Hepatocyte (in vitro differentiated cells): ENCODE data around the gene ANGPTL4. TPM values are rescaled to one million over a fixed set of nuclear protein-coding genes. Genes with fewer than 3 reads are reported as not detected.

Experiments
- DNase-seq: peaks from one replicate; pipeline ENCODE4 v3.0.0-alpha.2; 2016; ENCODE audit warnings: low spot score
- H2AFZ ChIP-seq: fragments of 200-600 bp; sonication (generic); 2 replicates; pipeline ENCODE4 v1.6.0; 2016; ENCODE audit warnings: antibody characterized with exemption, mild to moderate bottlenecking
- H3K27ac ChIP-seq: fragments of 200-600 bp; sonication (generic); 2 replicates; pipeline ENCODE4 v1.5.1; 2016; ENCODE audit warnings: mild to moderate bottlenecking
- H3K27me3 ChIP-seq: fragments of 200-600 bp; sonication (generic); 2 replicates; pipeline ENCODE4 v1.6.1; 2016
- H3K36me3 ChIP-seq: fragments of 200-600 bp; sonication (generic); replicated peaks from 2 replicates; pipeline ENCODE4 v1.5.1; 2016; ENCODE audit warnings: low read depth; ENCODE audit not compliant: insufficient read depth
- H3K4me1 ChIP-seq: fragments of 200-600 bp; sonication (generic); 2 replicates; pipeline ENCODE4 v1.5.1; 2016; ENCODE audit warnings: mild to moderate bottlenecking, moderate library complexity; ENCODE audit not compliant: insufficient read depth
- H3K4me2 ChIP-seq: fragments of 200-600 bp; sonication (generic); 2 replicates; pipeline ENCODE4 v1.6.0; 2016
- H3K4me3 ChIP-seq: fragments of 200-600 bp; sonication (generic); 2 replicates; pipeline ENCODE4 v1.5.1; 2016; ENCODE audit warnings: mild to moderate bottlenecking
- H3K79me2 ChIP-seq: fragments of 200-600 bp; sonication (generic); 2 replicates; pipeline ENCODE4 v1.6.0; 2017; ENCODE audit warnings: mild to moderate bottlenecking
- H3K9me2 ChIP-seq: fragments of 200-600 bp; sonication (generic); replicated peaks from 2 replicates; pipeline ENCODE4 v1.6.0; 2017; ENCODE audit warnings: mild to moderate bottlenecking; ENCODE audit not compliant: insufficient read depth
- H3K9me3 ChIP-seq: fragments of 200-600 bp; sonication (generic); 2 replicates; pipeline ENCODE4 v1.5.1; 2016; ENCODE audit warnings: low read depth, mild to moderate bottlenecking
- H4K20me1 ChIP-seq: fragments of 200-600 bp; sonication (generic); 2 replicates; pipeline ENCODE4 v1.6.0; 2016; ENCODE audit warnings: mild to moderate bottlenecking; ENCODE audit not compliant: insufficient read depth, poor library complexity, severe bottlenecking
- CTCF ChIP-seq: fragments of 200-600 bp; sonication (generic); IDR thresholded peaks from 2 replicates; pipeline ENCODE4 v1.5.1; 2016; ENCODE audit warnings: antibody characterized with exemption, mild to moderate bottlenecking; ENCODE audit not compliant: poor library complexity
- EZH2 ChIP-seq: fragments of 200-600 bp; sonication (generic); IDR thresholded peaks from 2 replicates; pipeline ENCODE4 v1.6.1; 2016; ENCODE audit warnings: antibody characterized with exemption, mild to moderate bottlenecking, borderline replicate concordance
- EZH2phosphoT487 ChIP-seq: fragments of 200-600 bp; sonication (generic); IDR thresholded peaks from one replicate; pipeline ENCODE4 v1.6.1; 2018; ENCODE audit warnings: antibody characterized with exemption, mild to moderate bottlenecking, low read depth, moderate library complexity; ENCODE audit not compliant: unreplicated experiment, severe bottlenecking
- WGBS: methylation state at CpG from one replicate; pipeline ENCODE4 v1.1.6; 2016; ENCODE audit warnings: low lambda C conversion rate; ENCODE audit errors: missing lambda C conversion rate; 5-methylcytosine and 5-hydroxymethylcytosine counted together
- polyA plus RNA-seq: library from polyadenylated mRNA; unstranded; fragments of >200 nt; fragmentation: Nextera tagmentation; extraction: Ambion mirVana; gene quantifications from 2 replicates; pipeline ENCODE4 v1.2.1, GENCODE V29; 2016
- total RNA-seq: library from RNA; depleted of rRNA; stranded (reverse); fragments of >200 nt; gene quantifications from 2 replicates; pipeline ENCODE4 v1.2.3, GENCODE V29; 2014

Gene ANGPTL4
- total and polyA plus RNA-seq, 2 experiments from 2014 or later, result 14.7 to 23.4 TPM

DNA sequence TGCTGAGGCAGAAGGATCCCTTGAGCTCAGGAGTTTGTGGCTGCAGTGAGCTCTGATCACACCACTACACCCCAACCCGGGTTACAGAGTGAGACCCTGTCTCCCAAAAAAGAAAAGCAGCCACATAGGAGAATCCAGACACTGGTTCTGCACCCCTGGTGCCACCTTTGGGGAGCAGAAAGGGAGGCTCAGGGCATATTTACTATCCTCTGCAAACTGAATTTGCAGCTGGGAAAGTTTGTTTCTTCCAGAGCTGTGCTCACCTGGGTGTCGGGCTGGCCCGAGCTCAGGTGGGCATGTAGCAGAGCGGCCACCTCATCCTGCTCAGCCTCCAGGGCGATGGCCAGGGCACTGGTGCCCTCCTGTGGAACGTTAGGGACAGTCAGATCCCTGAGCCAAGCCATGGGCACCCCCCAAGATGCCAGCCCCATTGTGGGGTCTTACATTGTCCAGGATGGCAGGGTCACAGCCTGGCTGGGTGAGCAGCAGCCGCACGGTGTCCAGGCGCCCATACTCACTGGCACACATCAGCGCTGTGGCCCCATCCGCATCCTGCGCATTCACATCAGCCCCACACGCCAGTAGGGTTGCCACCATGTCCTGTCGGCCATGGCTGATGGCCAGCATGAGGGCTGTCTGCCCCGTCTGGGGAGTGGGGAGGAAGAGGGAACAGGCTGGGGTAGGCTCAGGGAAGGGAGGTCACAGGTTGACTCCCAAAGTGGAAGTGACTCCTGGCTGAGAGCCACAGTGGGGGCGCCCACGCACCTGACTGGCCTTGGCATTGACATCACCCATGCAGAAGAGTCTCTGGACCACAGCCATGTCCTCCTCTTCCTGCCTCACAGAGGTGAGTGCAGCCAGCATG, 39.5 kb upstream of the ANGPTL4 start:
- peaks cover 19% of the 10 kb centered on the region for H4K20me1 ChIP-seq
- no peak for DNase-seq
- TF ChIP-seq EZH2phosphoT487 (no peak), CTCF (no peak), EZH2 (no peak)
- no peak overlapping the region for H3K4me3 ChIP-seq
- 92% methylated on average over 16 of the region's 17 CpGs for WGBS
- H3K9me3 ChIP-seq, result no peaks in the 10 kb centered on the region
- no peaks in the 10 kb centered on the region for H3K27me3 ChIP-seq
- peaks cover 41% of the 10 kb centered on the region for H3K79me2 ChIP-seq
- H3K27ac ChIP-seq, result no peak overlapping the region
- no peak overlapping the region for H3K4me2 ChIP-seq
- peaks cover 15% of the 10 kb centered on the region for H3K4me1 ChIP-seq
- H2AFZ ChIP-seq, result no peak overlapping the region
- H3K9me2 ChIP-seq, result no peaks in the 10 kb centered on the region
- no peaks in the 10 kb centered on the region for H3K36me3 ChIP-seq

DNA sequence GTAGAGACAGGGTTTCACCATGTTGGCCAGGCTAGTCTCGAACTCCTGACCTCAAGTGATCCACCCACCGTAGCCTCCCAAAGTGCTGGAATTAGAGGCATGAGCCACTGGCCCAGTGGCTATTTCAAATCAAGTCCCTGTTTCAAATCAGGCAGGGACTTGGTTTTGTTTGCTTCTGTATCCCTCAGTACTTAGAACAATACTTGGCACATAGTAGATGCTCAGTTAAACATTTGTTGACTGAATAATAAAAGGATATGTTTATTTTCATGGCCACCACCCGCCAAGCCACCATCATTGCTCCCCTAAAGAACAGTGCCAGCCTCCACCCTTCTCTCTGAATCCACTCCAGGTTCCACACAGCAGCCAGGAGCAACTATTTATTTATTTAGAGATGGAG, 38.5 kb upstream of the ANGPTL4 start:
- no peak for DNase-seq
- no peak overlapping the region for H3K4me2 ChIP-seq
- TF ChIP-seq EZH2 (no peak), EZH2phosphoT487 (no peak), CTCF (no peak)
- H3K27ac ChIP-seq, result no peak overlapping the region
- H2AFZ ChIP-seq, result no peak overlapping the region
- no peaks in the 10 kb centered on the region for H3K9me2 ChIP-seq
- no peaks in the 10 kb centered on the region for H3K27me3 ChIP-seq
- peaks cover 30% of the 10 kb centered on the region for H3K79me2 ChIP-seq
- 92% methylated on average over 3 of the region's 3 CpGs for WGBS
- no peaks in the 10 kb centered on the region for H3K36me3 ChIP-seq
- peaks cover 19% of the 10 kb centered on the region for H4K20me1 ChIP-seq
- H3K9me3 ChIP-seq, result no peaks in the 10 kb centered on the region
- peaks cover 10% of the 10 kb centered on the region for H3K4me1 ChIP-seq
- H3K4me3 ChIP-seq, result no peak overlapping the region

DNA sequence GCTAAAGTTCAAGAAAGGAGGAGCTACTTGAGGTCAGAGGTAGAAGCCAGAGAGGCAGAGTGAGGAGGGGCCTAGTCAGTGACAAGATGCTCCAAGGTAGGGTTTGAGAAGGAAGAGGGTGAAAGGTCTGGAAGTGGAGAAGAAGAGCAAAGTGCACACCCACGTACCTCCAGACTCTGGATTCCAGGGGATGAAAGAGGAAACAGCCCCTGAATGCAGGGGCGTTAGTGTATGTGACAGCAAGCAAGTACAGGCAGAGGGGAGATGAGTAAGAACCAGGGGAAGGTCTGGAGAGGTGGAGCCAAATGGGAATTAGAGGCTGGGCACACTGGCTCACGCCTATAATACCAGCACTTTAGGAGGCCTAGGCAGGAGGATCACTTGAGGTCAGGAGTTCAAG, 34.0 kb upstream of the ANGPTL4 start:
- H3K4me1 ChIP-seq, result peaks cover 10% of the 10 kb centered on the region
- no peaks in the 10 kb centered on the region for H3K36me3 ChIP-seq
- WGBS, result 58% methylated on average over 3 of the region's 3 CpGs
- H3K27ac ChIP-seq, result no peak overlapping the region
- no peaks in the 10 kb centered on the region for H3K9me3 ChIP-seq
- TF ChIP-seq CTCF, result no peak
- no peak for TF ChIP-seq EZH2phosphoT487
- no peak for TF ChIP-seq EZH2
- peaks cover 24% of the 10 kb centered on the region for H3K27me3 ChIP-seq
- no peak overlapping the region for H3K4me2 ChIP-seq
- H3K4me3 ChIP-seq, result no peak overlapping the region
- no peak for DNase-seq
- H3K9me2 ChIP-seq, result no peaks in the 10 kb centered on the region
- no peaks in the 10 kb centered on the region for H4K20me1 ChIP-seq
- H3K79me2 ChIP-seq, result no peaks in the 10 kb centered on the region
- H2AFZ ChIP-seq, result no peak overlapping the region
